MM.1S (cell line): ENCODE data around the gene AKAP13.

ENCODE experiments used
- EZH2phosphoT487 ChIP-seq: fragments of 300-600 bp; sonication (generic); IDR thresholded peaks from 2 replicates; pipeline ENCODE4 v1.6.1; 2018; ENCODE audit warnings: antibody characterized with exemption, low read length
- TF ChIP-seq, protein P1 (sequence below): fragments of 300-600 bp; sonication (generic); IDR thresholded peaks from 2 replicates; pipeline ENCODE4 v1.5.1; 2016; ENCODE audit warnings: antibody characterized with exemption, low read length, mixed read lengths

DNA sequence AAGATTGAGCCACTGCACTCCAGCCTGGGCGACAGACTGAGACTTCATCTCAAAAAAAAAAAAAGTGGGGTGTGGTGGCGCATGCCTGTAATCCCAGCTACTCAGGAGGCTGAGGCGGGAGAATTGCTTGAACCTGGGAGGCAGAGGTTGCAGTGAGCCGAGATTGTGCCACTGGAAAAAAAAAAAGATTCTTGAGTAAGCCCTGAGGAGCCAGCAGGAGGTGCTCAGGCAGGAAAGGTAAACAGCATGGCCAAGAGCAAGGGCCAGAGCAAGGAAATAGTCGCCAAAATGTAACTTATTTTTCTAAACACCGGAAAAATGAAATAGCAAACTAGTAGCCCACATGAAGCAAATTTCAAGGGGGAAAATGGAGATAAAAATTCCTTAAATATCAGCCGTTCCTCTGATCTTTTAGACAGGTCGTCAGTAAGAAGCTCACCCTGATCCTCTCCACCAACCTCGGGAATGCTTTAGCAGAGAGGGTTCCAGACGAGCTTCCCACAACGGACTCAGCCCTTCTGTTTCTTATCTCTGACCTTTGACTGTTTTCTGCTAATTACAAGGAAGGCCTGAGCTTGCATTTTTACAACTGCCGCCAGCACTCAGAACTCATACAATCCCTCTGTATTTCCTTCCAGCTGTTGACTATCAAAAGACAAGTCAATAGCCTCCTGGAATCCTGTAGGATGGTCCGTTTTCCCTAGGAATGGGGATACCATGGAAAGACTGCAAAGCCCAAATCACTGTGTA, 45.0 kb upstream of the AKAP13 start:
- TF ChIP-seq, protein P1, sequence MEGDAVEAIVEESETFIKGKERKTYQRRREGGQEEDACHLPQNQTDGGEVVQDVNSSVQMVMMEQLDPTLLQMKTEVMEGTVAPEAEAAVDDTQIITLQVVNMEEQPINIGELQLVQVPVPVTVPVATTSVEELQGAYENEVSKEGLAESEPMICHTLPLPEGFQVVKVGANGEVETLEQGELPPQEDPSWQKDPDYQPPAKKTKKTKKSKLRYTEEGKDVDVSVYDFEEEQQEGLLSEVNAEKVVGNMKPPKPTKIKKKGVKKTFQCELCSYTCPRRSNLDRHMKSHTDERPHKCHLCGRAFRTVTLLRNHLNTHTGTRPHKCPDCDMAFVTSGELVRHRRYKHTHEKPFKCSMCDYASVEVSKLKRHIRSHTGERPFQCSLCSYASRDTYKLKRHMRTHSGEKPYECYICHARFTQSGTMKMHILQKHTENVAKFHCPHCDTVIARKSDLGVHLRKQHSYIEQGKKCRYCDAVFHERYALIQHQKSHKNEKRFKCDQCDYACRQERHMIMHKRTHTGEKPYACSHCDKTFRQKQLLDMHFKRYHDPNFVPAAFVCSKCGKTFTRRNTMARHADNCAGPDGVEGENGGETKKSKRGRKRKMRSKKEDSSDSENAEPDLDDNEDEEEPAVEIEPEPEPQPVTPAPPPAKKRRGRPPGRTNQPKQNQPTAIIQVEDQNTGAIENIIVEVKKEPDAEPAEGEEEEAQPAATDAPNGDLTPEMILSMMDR: no peak
- TF ChIP-seq EZH2phosphoT487: no peak
